Breast epithelium (tissue), 3 donors: Measurements from ENCODE around the gene FAM72D.
"Not testable (repeated sequence)": the region's sequence is repeated elsewhere in the genome, so short reads cannot be mapped to it uniquely, and the experiment has no call there.

Experiments used
- POLR2A ChIP-seq: fragments of 450-650 bp; IDR thresholded peaks from one replicate; pipeline ENCODE4 v1.6.1; 2016; ENCODE audit warnings: antibody characterized with exemption, mild to moderate bottlenecking, moderate library complexity
- TF ChIP-seq, protein P1 (sequence below), 3 donors: fragments of 450-650 bp; IDR thresholded peaks; one replicate each; pipeline ENCODE4 v1.5.1; 2016 to 2017; ENCODE audit warnings: antibody characterized with exemption in 3 of 3, mild to moderate bottlenecking in 3 of 3, moderate library complexity in 3 of 3

DNA sequence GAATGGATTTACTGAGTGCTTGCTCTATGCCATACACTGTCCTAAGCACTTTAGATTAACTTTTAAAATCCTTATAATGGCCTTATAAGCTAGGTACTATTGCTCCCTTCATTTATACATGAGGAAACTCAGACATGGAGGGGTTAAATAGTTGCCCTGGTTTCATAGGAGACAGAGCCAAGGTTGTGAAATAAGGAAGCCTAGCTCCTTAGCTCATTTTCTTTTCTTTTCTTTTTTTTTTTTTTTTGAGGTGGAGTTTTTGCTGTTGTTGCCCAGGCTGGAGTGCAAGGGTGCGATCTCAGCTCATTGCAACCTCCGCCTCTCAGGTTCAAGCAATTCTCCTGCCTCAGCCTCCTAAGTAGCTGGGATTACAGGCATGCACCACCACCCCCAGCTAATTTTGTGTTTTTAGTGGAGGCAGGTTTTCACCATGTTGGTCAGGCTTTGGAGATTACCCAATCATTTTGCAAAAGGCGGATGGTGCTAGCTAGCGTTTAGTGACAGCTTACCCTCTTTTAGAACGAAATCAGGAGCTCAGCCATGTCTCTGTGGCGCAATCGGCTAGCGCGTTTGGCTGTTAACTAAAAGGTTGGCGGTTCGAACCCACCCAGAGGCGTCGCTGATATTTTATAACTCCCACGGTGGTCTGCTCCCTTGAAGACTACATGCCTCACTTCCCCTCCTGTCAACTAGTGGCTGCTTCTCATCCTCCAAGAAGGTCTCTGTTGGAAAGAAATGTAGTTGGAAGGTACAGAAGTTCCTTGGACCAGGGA, 33.1 kb downstream of the FAM72D start:
- not testable (repeated sequence) for TF ChIP-seq POLR2A
- TF ChIP-seq, protein P1, sequence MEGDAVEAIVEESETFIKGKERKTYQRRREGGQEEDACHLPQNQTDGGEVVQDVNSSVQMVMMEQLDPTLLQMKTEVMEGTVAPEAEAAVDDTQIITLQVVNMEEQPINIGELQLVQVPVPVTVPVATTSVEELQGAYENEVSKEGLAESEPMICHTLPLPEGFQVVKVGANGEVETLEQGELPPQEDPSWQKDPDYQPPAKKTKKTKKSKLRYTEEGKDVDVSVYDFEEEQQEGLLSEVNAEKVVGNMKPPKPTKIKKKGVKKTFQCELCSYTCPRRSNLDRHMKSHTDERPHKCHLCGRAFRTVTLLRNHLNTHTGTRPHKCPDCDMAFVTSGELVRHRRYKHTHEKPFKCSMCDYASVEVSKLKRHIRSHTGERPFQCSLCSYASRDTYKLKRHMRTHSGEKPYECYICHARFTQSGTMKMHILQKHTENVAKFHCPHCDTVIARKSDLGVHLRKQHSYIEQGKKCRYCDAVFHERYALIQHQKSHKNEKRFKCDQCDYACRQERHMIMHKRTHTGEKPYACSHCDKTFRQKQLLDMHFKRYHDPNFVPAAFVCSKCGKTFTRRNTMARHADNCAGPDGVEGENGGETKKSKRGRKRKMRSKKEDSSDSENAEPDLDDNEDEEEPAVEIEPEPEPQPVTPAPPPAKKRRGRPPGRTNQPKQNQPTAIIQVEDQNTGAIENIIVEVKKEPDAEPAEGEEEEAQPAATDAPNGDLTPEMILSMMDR (IDR thresholded peaks at IDR 0.05), result not testable (repeated sequence)
